ENCODE results near the gene HEXIM1.

Gene HEXIM1
- 152 to 245 (median 207) reads per million in 4 donors for total RNA-seq

- peak; percentile 98 to 100 (median 98) for DNase-seq
Observed at GRCh38 chr17:45148183-45149036, at the start of gene HEXIM1. TSS of gene HEXIM1 (plus strand) at chr17:45148475. CDS start at chr17:45149191, 716 bp downstream.

GRCh38 chr17:45098869-45099616 is 49.2 kb upstream of the HEXIM1 start:
- peak; percentile 34 to 67 (median 56) for DNase-seq

- DNase-seq = no peak
Observed at GRCh38 chr17:45101546-45101882, 46.8 kb upstream of the HEXIM1 start.

- DNase-seq = no peak
Observed at GRCh38 chr17:45101883-45102811, 46.1 kb upstream of the HEXIM1 start.

- no peak for DNase-seq
Observed at GRCh38 chr17:45102856-45103255, 45.4 kb upstream of the HEXIM1 start.

GRCh38 chr17:45103269-45103795 is 44.9 kb upstream of the HEXIM1 start:
- DNase-seq = no peak

- DNase-seq = no peak
Observed at GRCh38 chr17:45104029-45104428, 44.2 kb upstream of the HEXIM1 start.

- DNase-seq = no peak
Observed at GRCh38 chr17:45104497-45104896, 43.8 kb upstream of the HEXIM1 start.

- DNase-seq = no peak
Observed at GRCh38 chr17:45104907-45105624, 43.2 kb upstream of the HEXIM1 start.

- no peak for DNase-seq
Observed at GRCh38 chr17:45106096-45106495, 42.2 kb upstream of the HEXIM1 start.

GRCh38 chr17:45106582-45106981 is 41.7 kb upstream of the HEXIM1 start:
- no peak for DNase-seq

- DNase-seq = no peak
Observed at GRCh38 chr17:45107293-45108010, 40.8 kb upstream of the HEXIM1 start.

GRCh38 chr17:45108051-45108450 is 40.2 kb upstream of the HEXIM1 start:
- no peak for DNase-seq

GRCh38 chr17:45108595-45109521 is 39.4 kb upstream of the HEXIM1 start:
- no peak for DNase-seq

- no peak for DNase-seq
Observed at GRCh38 chr17:45110676-45111611, 37.3 kb upstream of the HEXIM1 start.

GRCh38 chr17:45111850-45112249 is 36.4 kb upstream of the HEXIM1 start:
- DNase-seq = no peak

GRCh38 chr17:45112559-45113423 is 35.5 kb upstream of the HEXIM1 start:
- DNase-seq = no peak

GRCh38 chr17:45113424-45113754 is 34.9 kb upstream of the HEXIM1 start:
- no peak for DNase-seq

Measured in T-helper 1 cell (primary cell).